ENCODE measurements around the gene SLC44A5. TPM values are rescaled to one million over a fixed set of nuclear protein-coding genes. Genes with fewer than 3 reads are reported as not detected.

Gene SLC44A5
- total RNA-seq, 2 donors from 2014 or later: 4.6 to 10.0 TPM

GRCh38 chr1:75243124-75243523, 367.8 kb downstream of the SLC44A5 start:
- 87% methylated on average over 1 of the region's 1 CpG; no CpG with 5 or more reads in 1 of the 2 experiments for WGBS, 2 experiments (ENCODE audit: insufficient coverage in 1 of 2, insufficient read length in 1 of 2)
- H3K9me3 Mint-ChIP-seq: no peaks in the 10 kb centered on the region
- H3K36me3 Mint-ChIP-seq (ENCODE audit: low read depth): no peaks in the 10 kb centered on the region
- H3K27me3 Mint-ChIP-seq (ENCODE audit: insufficient read depth): peaks cover 10% of the 10 kb centered on the region
- peaks cover 7% of the 10 kb centered on the region for H3K27me3 ChIP-seq (ENCODE audit: control insufficient read depth, insufficient read depth, low read length, poor library complexity, severe bottlenecking)
- no peak overlapping the region for H3K4me3 Mint-ChIP-seq
- no peaks in the 10 kb centered on the region for H3K4me1 ChIP-seq (ENCODE audit: control insufficient read depth, insufficient read depth, low read length)
- H3K9me3 ChIP-seq (ENCODE audit: control insufficient read depth, low read length): no peaks in the 10 kb centered on the region
- no peaks in the 10 kb centered on the region for H3K36me3 ChIP-seq (ENCODE audit: control insufficient read depth, insufficient read depth, low read length)
- TF ChIP-seq CTCF (conservative IDR thresholded peaks at IDR 0.05): no peak
- H3K9ac ChIP-seq (ENCODE audit: extremely low read depth, low read length, poor library complexity, severe bottlenecking): no peak overlapping the region
- H3K4me3 ChIP-seq (ENCODE audit: low read length): no peak overlapping the region
- DNase-seq: no peak
- H3K27ac Mint-ChIP-seq: no peak overlapping the region
- H3K27ac ChIP-seq (ENCODE audit: low read depth, low read length): no peak overlapping the region
- H3K4me1 Mint-ChIP-seq: peaks cover 5% of the 10 kb centered on the region

GRCh38 chr1:75237316-75237715, 373.6 kb downstream of the SLC44A5 start:
- H3K4me1 ChIP-seq (ENCODE audit: control insufficient read depth, insufficient read depth, low read length): no peaks in the 10 kb centered on the region
- peaks cover 6% of the 10 kb centered on the region for H3K4me1 Mint-ChIP-seq
- H3K27me3 Mint-ChIP-seq (ENCODE audit: insufficient read depth): no peaks in the 10 kb centered on the region
- no peaks in the 10 kb centered on the region for H3K36me3 ChIP-seq (ENCODE audit: control insufficient read depth, insufficient read depth, low read length)
- H3K27ac Mint-ChIP-seq: no peak overlapping the region
- DNase-seq: no peak
- no peak for TF ChIP-seq CTCF (conservative IDR thresholded peaks at IDR 0.05)
- no peak overlapping the region for H3K4me3 Mint-ChIP-seq
- no peak overlapping the region for H3K4me3 ChIP-seq (ENCODE audit: low read length)
- H3K9me3 Mint-ChIP-seq: no peaks in the 10 kb centered on the region
- no peaks in the 10 kb centered on the region for H3K27me3 ChIP-seq (ENCODE audit: control insufficient read depth, insufficient read depth, low read length, poor library complexity, severe bottlenecking)
- no peak overlapping the region for H3K27ac ChIP-seq (ENCODE audit: low read depth, low read length)
- H3K9ac ChIP-seq (ENCODE audit: extremely low read depth, low read length, poor library complexity, severe bottlenecking): no peak overlapping the region
- H3K9me3 ChIP-seq (ENCODE audit: control insufficient read depth, low read length): no peaks in the 10 kb centered on the region
- no peaks in the 10 kb centered on the region for H3K36me3 Mint-ChIP-seq (ENCODE audit: low read depth)

- Histone ChIP-seq H3K4me3 (ENCODE audit: low read length) (no peak overlapping the region), H3K27me3 (ENCODE audit: control insufficient read depth, insufficient read depth, low read length, poor library complexity, severe bottlenecking) (no peaks in the 10 kb centered on the region), H3K9me3 (ENCODE audit: control insufficient read depth, low read length) (no peaks in the 10 kb centered on the region), H3K4me1 (ENCODE audit: control insufficient read depth, insufficient read depth, low read length) (no peaks in the 10 kb centered on the region), H3K9ac (ENCODE audit: extremely low read depth, low read length, poor library complexity, severe bottlenecking) (no peak overlapping the region), H3K36me3 (ENCODE audit: control insufficient read depth, insufficient read depth, low read length) (no peaks in the 10 kb centered on the region), H3K27ac (ENCODE audit: low read depth, low read length) (no peak overlapping the region)
- no peak for TF ChIP-seq CTCF (conservative IDR thresholded peaks at IDR 0.05)
- Mint-ChIP-seq H3K9me3 (no peaks in the 10 kb centered on the region), H3K27me3 (ENCODE audit: insufficient read depth) (no peaks in the 10 kb centered on the region), H3K27ac (no peak overlapping the region), H3K36me3 (ENCODE audit: low read depth) (no peaks in the 10 kb centered on the region), H3K4me3 (no peak overlapping the region), H3K4me1 (peaks cover 6% of the 10 kb centered on the region)
- no peak for DNase-seq
- 66 to 95% methylated on average over 2 to 3 of the region's 3 CpGs for WGBS, 2 experiments (ENCODE audit: insufficient coverage in 1 of 2, insufficient read length in 1 of 2)
Observed at GRCh38 chr1:75234562-75234961, 376.4 kb downstream of the SLC44A5 start.
